Neutrophil (primary cell): ENCODE data around the gene ITPRID2.

Source experiments
- H3K27ac ChIP-seq: fragments of 200-600 bp; sonication (generic); 2 replicates; pipeline ENCODE4 v1.5.1; 2016; ENCODE audit warnings: mild to moderate bottlenecking, moderate library complexity
- H3K27me3 ChIP-seq: fragments of 200-600 bp; sonication (generic); 2 replicates; pipeline ENCODE4 v1.6.0; 2016; ENCODE audit warnings: mild to moderate bottlenecking
- H3K36me3 ChIP-seq: fragments of 200-600 bp; sonication (generic); 2 replicates; pipeline ENCODE4 v1.5.1; 2017
- H3K4me1 ChIP-seq, 2 experiments: fragments of 200-600 bp in 1 of 2; sonication (generic) in 1 of 2; 1 replicate in 1 of 2; 2 replicates in 1 of 2; pipeline versions ENCODE4 v1.5.1 to v1.6.1; 2013 to 2016; ENCODE audit warnings: low read depth in 1 of 2, low read length in 1 of 2, mild to moderate bottlenecking in 1 of 2, moderate library complexity in 1 of 2; ENCODE audit not compliant: control insufficient read depth in 1 of 2, insufficient read depth in 1 of 2
- H3K4me3 ChIP-seq, 2 experiments: fragments of 200-600 bp in 1 of 2; sonication (generic) in 1 of 2; 1 replicate in 1 of 2; 2 replicates in 1 of 2; pipeline ENCODE4 v1.5.1; 2013 to 2016; ENCODE audit warnings: low read depth in 1 of 2, low read length in 1 of 2, mild to moderate bottlenecking in 1 of 2, moderate library complexity in 1 of 2
- H3K9me3 ChIP-seq: fragments of 200-600 bp; sonication (generic); 2 replicates; pipeline ENCODE4 v1.5.1; 2016
- CTCF ChIP-seq: fragments of 200-600 bp; sonication (generic); IDR thresholded peaks from 2 replicates; pipeline ENCODE4 v1.5.1; 2016; ENCODE audit warnings: antibody characterized with exemption

Gene ITPRID2

GRCh38 chr2:181973171-181973783 lies 81.7 kb downstream of the ITPRID2 start:
- TF ChIP-seq CTCF: no peak
- H3K27ac ChIP-seq: no peak overlapping the region
- no peak overlapping the region for H3K4me3 ChIP-seq
- no peaks in the 10 kb centered on the region for H3K9me3 ChIP-seq
- H3K27me3 ChIP-seq: no peaks in the 10 kb centered on the region
- no peaks in the 10 kb centered on the region for H3K4me1 ChIP-seq
- no peaks in the 10 kb centered on the region for H3K36me3 ChIP-seq

DNA sequence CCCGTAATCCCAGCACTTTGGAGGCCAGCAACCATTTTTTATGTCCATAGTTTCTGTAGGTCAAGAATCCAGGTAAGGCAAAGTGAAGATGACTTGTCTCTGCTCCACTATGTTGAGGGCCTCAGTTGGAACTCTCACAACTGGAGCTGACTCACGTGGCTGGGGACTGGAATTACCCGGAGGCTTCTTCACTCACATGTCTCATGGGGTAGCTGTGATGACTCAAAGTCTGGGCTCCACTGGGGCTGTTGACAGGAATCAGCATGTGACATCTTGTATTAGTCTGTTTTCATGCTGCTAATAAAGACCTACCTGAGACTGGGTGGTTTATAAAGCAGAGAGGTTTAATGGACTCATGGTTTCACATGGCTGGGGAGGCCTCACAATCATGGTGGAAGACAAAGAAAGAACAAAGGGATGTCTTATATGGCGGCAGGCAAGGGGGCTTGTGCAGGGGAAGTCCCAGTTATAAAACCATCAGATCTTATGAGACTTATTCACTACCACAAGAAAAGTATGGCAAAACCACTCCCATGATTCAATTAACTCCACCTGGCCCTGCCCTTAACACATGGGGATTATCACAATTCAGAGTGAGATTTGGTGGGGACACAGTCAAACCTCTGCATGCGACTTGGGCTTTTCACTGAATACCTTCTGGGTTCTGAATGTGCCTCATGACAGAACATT lies 86.3 kb downstream of the ITPRID2 start:
- Histone ChIP-seq H3K27me3 (no peaks in the 10 kb centered on the region), H3K4me3 (no peak overlapping the region), H3K9me3 (no peaks in the 10 kb centered on the region), H3K36me3 (no peaks in the 10 kb centered on the region), H3K27ac (no peak overlapping the region), H3K4me1 (no peaks in the 10 kb centered on the region)
- no peak for TF ChIP-seq CTCF

GRCh38 chr2:181978351-181979150 lies 87.0 kb downstream of the ITPRID2 start:
- no peak for TF ChIP-seq CTCF
- no peak overlapping the region for H3K27ac ChIP-seq
- H3K27me3 ChIP-seq: no peaks in the 10 kb centered on the region
- H3K4me3 ChIP-seq: no peak overlapping the region
- H3K4me1 ChIP-seq: no peaks in the 10 kb centered on the region
- H3K9me3 ChIP-seq: no peaks in the 10 kb centered on the region
- H3K36me3 ChIP-seq: no peaks in the 10 kb centered on the region
